ENCODE results near the gene BCORL1.

GRCh38 chrX:130103605-130104004 is 121.2 kb downstream of the BCORL1 start:
- TF ChIP-seq CTCF (IDR thresholded peaks at IDR 0.05; ENCODE audit: extremely low read depth in 1 of 2, insufficient read depth in 1 of 2, low read depth in 1 of 2, low read length in 2 of 2) (no peak), POLR2A (IDR thresholded peaks at IDR 0.05; ENCODE audit: low read depth, low read length) (no peak), MYC (IDR thresholded peaks at IDR 0.05; ENCODE audit: low read depth, low read length) (no peak), POLR2AphosphoS5 (IDR thresholded peaks at IDR 0.05; ENCODE audit: insufficient read depth, low read depth, low read length) (no peak), JUN (IDR thresholded peaks at IDR 0.05; ENCODE audit: borderline replicate concordance, insufficient read depth, insufficient read length, low read depth) (no peak)

All from endothelial cell of umbilical vein (primary cell).